ENCODE measurements around the gene VOPP1. TPM values are rescaled to one million over a fixed set of nuclear protein-coding genes. Genes with fewer than 3 reads are reported as not detected.

VOPP1 gene
- total RNA-seq, 1 donor from 2014 or later, result 138 TPM

- no peak for DNase-seq (ENCODE audit: extremely low read depth, low read depth, low spot score)
These were observed 132.1 kb downstream of the VOPP1 start for GRCh38 chr7:55440040-55440690.

- no peak for DNase-seq (ENCODE audit: extremely low read depth, low read depth, low spot score)
These were observed 132.7 kb downstream of the VOPP1 start for GRCh38 chr7:55439627-55440026.

- no peak for DNase-seq (ENCODE audit: extremely low read depth, low read depth, low spot score)
These were observed 133.4 kb downstream of the VOPP1 start for GRCh38 chr7:55438757-55439525.

GRCh38 chr7:55438085-55438756 is 134.1 kb downstream of the VOPP1 start:
- no peak for DNase-seq (ENCODE audit: extremely low read depth, low read depth, low spot score)

GRCh38 chr7:55437375-55437774 is 134.9 kb downstream of the VOPP1 start:
- DNase-seq (ENCODE audit: extremely low read depth, low read depth, low spot score), result no peak

- DNase-seq (ENCODE audit: extremely low read depth, low read depth, low spot score), result no peak
These were observed 135.8 kb downstream of the VOPP1 start for GRCh38 chr7:55436457-55436856.

- DNase-seq (ENCODE audit: extremely low read depth, low read depth, low spot score), result no peak
These were observed 136.8 kb downstream of the VOPP1 start for GRCh38 chr7:55435466-55435865.

- DNase-seq (ENCODE audit: extremely low read depth, low read depth, low spot score), result no peak
These were observed 139.1 kb downstream of the VOPP1 start for GRCh38 chr7:55432939-55433784.

- no peak for DNase-seq (ENCODE audit: extremely low read depth, low read depth, low spot score)
These were observed 139.8 kb downstream of the VOPP1 start for GRCh38 chr7:55432506-55432905.

GRCh38 chr7:55431898-55432297 is 140.4 kb downstream of the VOPP1 start:
- DNase-seq (ENCODE audit: extremely low read depth, low read depth, low spot score), result no peak

GRCh38 chr7:55429835-55430499 is 142.3 kb downstream of the VOPP1 start:
- DNase-seq (ENCODE audit: extremely low read depth, low read depth, low spot score), result no peak

- no peak for DNase-seq (ENCODE audit: extremely low read depth, low read depth, low spot score)
These were observed 144.5 kb downstream of the VOPP1 start for GRCh38 chr7:55427800-55428199.

- DNase-seq (ENCODE audit: extremely low read depth, low read depth, low spot score), result no peak
These were observed 145.0 kb downstream of the VOPP1 start for GRCh38 chr7:55427342-55427741.

GRCh38 chr7:55426676-55427075 is 145.6 kb downstream of the VOPP1 start:
- DNase-seq (ENCODE audit: extremely low read depth, low read depth, low spot score), result no peak

- DNase-seq (ENCODE audit: extremely low read depth, low read depth, low spot score), result no peak
These were observed 147.1 kb downstream of the VOPP1 start for GRCh38 chr7:55425141-55425752.

GRCh38 chr7:55423891-55424290 is 148.4 kb downstream of the VOPP1 start:
- no peak for DNase-seq (ENCODE audit: extremely low read depth, low read depth, low spot score)

GRCh38 chr7:55423277-55423711 is 149.0 kb downstream of the VOPP1 start:
- peak; percentile 23 for DNase-seq (ENCODE audit: extremely low read depth, low read depth, low spot score)

Measured in glomerular endothelial cell (primary cell).